GM20431 (cell line): ENCODE data around the gene DUSP23.

Source experiments
- in situ Hi-C: fragments of 300-500 bp; cut with MseI, MboI; formaldehyde crosslinking; loops from one replicate; pipeline ENCODE4 v1.15.0; 2020; ENCODE audit warnings: low sequenced_read_pairs; ENCODE audit not compliant: unreplicated experiment

DUSP23 gene

DNA sequence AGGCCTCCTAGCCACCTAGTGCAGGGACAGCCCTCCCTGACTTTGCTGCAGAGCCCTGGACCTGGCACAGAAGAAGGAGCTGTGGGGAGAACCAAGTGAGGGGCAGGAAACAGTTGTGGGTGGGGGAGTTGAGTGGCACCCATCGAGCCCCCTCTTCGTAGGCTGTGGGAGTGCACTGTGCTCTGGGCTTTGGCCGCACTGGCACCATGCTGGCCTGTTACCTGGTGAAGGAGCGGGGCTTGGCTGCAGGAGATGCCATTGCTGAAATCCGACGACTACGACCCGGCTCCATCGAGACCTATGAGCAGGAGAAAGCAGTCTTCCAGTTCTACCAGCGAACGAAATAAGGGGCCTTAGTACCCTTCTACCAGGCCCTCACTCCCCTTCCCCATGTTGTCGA lies 1.2 kb downstream of the DUSP23 start:
- in situ Hi-C loops: loop anchor here (25.0 kb wide), 1 partner anchor 230 kb away; no protein-coding TSS in a partner anchor

- in situ Hi-C loops: loop anchor here (25.0 kb wide), 1 partner anchor 229 kb away; no protein-coding TSS in a partner anchor
Measured at GRCh38 chr1:159783724-159784123, 3.0 kb downstream of the DUSP23 start.

DNA sequence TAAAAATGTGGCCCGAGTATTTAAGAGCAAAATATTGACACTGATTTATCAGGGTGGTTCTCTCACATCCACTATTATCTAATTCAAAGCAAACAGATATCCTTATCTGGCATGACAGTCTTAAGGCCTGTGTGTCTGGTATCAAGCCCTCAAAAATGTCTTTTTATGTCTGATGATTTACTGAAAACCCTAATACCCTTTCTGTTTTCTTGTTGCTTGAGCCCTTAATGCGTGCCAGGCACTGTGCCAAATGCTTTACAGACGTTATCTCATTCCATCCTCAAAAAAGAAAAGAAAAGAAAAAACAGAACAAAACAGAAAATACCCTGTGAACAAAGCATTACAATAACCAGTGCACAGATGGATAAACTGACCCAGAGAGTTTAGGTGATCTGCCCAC lies 5.7 kb downstream of the DUSP23 start:
- in situ Hi-C loops: loop anchor here (25.0 kb wide), 1 partner anchor 226 kb away; no protein-coding TSS in a partner anchor

DNA sequence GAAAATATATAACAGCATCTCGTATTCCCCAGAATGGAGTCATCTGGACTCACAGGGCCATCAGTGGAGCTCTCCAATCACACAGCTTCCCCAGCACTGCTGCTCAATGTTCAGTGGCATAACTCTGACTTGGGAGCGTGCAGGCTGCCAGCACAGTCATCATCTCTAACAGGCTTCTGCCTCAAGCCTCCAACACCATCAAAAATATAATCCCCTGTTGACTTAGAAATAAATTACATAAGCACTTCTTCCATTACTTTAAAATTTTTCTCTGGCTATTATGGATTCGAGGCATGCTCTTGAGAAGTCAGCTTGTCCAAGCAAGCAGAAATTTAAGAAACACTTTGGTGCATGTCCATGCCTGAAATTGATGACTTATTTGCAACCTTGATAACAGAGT lies 6.2 kb downstream of the DUSP23 start:
- in situ Hi-C loops: loop anchor here (25.0 kb wide), 1 partner anchor 225 kb away; no protein-coding TSS in a partner anchor

DNA sequence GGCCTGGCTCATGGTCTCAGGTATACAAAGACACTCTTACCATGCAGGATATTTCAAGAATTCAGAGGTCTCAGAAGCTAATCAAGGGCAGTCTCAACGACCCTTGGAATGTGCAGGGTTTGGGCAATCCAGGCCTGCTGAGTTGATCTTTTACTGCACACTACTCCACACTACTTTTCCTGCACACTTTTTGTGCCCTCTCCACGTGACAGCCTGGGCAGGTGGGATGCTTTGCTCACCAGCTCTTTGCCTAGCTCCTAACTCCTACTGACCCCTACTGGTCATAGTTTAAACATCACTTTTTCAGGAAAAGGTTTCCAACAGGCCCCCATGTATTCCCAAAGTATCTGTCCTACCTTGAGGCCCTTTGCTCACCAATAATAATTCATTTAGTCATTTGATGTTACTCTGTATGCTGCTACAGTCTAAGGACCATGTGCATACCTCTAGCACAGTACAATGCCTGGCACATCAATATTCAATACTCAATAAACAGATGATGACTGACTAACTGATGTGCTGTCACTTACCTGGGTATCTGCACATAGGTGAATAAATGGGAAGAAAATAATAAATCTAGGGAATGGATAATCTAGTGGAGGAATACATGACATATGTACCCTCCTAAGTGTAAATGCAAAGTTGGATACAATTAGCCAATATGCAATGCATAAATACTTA lies 9.6 kb downstream of the DUSP23 start:
- in situ Hi-C loops: loop anchor here (25.0 kb wide), 1 partner anchor 222 kb away; no protein-coding TSS in a partner anchor

DNA sequence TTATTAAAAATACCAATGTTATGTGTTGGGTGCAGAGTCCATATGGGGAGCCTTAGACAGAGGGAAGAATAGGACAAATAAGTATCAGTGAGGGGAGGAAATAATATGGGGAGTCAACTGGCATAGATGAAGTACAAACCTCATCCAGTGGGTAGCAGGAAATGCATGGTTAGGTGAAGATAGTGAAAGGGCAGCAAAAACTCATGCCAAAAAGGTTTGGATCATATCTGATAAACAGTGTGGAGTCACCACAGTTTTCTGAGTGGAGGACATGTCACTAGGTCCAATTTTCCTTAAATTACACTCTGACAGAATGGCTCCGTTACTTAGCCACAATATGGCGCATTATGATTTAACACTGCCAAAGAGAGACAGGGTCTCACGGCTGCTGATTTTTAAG lies 10.3 kb downstream of the DUSP23 start:
- in situ Hi-C loops: loop anchor here (25.0 kb wide), 1 partner anchor 221 kb away; no protein-coding TSS in a partner anchor

- in situ Hi-C loops: loop anchor here (25.0 kb wide), 1 partner anchor 221 kb away; no protein-coding TSS in a partner anchor
Measured at GRCh38 chr1:159791461-159791860, 10.7 kb downstream of the DUSP23 start.

DNA sequence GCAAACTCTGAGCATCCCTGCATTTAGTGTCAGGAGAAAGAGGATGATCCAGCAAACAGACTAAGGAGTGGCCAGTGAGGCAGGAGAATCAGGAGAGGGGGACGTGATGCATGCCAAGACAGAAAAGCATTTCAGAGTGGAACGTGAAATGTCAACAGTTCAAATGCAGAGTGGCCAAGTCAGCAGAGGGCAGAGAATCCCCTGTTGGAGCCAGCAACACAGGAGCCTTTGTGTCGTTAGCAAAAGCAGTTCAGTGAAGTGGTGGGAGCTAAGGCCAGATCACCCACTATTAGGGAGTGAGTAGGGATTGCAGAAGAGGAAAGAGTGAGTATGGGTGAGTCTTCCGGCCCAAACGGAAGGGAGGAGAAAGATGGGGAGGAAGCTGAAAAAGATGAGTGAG lies 14.8 kb downstream of the DUSP23 start:
- in situ Hi-C loops: loop anchor here (25.0 kb wide), 1 partner anchor 217 kb away; no protein-coding TSS in a partner anchor

- in situ Hi-C loops: loop anchor here (25.0 kb wide), 1 partner anchor 213 kb away; no protein-coding TSS in a partner anchor
Measured at GRCh38 chr1:159798893-159799292, 18.1 kb downstream of the DUSP23 start.

- in situ Hi-C loops: loop anchor here (25.0 kb wide), 1 partner anchor 213 kb away; no protein-coding TSS in a partner anchor
Measured at GRCh38 chr1:159799446-159799985, 18.8 kb downstream of the DUSP23 start.

DNA sequence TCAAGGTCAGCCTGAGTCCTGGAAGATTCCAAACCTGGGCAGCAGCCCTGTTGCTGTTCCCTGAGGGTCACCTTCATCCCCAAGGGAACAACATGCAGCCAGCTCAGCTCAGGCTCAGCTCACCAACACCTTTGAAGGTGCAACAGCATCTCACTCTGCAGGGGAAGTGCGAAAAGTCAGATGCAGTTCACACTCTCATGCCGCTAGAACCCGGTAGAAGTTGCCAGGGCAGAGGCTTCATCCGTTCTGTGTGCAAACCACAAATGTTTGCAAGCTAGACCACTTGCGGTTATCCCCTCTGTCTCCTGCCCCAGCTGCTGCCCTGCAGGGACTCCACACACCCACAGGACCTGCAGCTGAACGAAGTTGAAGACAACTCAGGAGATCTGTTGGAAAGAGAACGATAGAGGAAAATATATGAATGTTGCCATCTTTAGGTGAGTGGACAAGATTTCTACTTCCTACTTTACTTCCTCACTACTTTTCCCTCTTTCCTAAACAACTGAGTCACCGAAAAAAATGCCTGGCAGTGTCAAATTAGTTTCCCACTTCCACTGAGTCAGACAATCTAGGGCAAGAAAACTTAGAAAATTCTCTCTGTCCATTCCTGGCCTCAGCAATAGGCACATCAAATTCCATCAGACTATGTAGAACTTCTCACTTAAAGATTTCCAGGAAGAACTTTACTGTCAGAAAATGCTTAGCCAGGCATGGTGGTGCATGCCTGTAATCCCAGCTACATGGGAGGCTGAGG lies 19.6 kb downstream of the DUSP23 start:
- in situ Hi-C loops: no loop called here

DNA sequence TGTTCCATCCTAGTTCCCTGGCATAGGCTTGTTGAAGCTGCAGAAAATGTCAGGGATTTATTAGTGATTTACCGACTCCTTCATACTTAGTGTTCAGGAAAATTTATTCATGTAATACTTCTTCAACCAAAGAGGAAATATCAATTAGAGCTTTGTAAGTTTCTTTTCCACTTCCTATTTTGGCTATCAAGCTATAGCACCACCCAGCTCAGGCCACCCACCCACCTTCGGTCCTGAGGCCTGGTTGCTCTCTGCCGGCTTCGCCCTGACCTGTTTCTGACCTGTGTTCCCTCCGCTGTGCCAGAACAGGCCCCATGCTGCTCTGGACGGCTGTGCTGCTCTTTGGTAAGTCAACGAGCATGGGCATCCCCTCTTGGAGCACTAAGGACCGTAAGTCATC lies 21.3 kb downstream of the DUSP23 start, which contains the start of gene FCRL6:
FCRL6 (plus strand) TSS at position 250 of the 400 bp plus-strand sequence; CDS start at position 315, 65 bp downstream.
- in situ Hi-C loops: no loop called here

DNA sequence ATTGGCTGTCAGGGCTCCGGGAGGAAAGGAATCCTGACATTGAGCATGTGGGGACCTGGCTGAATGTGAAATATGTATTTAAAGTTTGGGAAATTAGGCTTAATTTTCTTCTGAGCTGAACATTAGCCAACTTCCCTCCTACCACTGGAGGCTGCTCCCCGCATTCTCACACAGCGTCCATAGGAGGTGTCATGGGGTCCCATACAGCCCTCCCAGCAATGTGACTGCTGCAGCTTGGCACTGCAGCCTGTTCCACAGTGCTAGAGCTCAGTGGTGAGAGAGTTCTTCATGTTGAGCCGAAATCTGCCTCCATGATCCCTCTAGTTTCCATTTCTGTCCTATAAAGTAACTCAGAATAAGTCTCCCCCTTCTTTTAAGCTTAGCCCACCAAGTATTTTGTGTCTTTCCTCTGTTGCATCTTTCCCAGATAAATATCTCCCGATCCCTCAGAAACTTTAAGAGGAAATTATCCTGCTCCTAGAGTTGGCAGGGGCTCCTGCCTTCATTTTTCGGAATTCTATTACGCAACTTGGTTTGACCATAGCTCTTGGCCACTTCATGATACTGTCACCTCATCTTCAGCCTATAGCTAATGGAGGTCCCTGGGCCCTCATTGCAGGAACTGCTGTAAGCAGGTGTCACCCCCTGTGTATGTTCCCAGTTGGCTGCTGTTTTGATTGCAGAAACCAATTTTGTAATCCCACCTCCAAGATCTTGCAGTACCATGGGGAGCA lies 23.4 kb downstream of the DUSP23 start:
- in situ Hi-C loops: no loop called here

GRCh38 chr1:159804924-159805323 lies 24.2 kb downstream of the DUSP23 start:
- in situ Hi-C loops: no loop called here

- in situ Hi-C loops: no loop called here
Measured at GRCh38 chr1:159815926-159816325, 35.2 kb downstream of the DUSP23 start.

DNA sequence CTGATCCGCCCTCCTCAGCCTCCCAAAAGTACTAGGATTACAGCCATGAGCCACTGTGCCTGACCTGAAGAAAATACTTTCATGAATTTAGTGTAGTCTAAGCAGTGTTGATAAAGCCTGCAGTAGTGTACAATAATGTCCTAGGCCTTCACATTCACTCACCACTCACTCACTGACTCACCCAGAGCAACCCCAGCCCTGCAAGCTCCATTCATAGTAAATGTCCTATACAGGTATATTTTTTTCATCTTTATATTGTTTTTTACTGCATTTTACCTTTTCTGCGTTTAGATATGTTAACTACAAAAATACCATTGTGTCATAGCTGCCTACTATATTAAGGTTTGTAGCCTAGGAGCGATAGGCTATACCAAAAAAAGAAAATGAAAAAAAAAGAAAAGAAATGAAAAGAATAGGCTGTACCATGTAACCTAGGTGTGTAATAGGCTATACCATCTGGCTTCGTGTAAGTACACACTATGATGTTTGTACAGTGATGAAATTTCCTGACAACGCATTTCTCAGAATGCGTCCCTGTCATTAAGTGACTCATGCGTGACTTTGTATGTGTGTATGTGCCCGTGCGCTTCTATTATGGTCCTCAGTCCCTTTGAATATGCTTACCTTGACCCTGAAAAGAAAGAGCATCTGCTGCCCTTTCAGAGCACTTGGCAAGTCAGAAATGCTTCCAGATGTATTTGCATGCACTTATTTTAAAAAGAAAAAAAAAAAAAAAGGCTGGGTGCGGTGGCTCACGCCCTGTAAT lies 36.7 kb downstream of the DUSP23 start:
- in situ Hi-C loops: no loop called here

DNA sequence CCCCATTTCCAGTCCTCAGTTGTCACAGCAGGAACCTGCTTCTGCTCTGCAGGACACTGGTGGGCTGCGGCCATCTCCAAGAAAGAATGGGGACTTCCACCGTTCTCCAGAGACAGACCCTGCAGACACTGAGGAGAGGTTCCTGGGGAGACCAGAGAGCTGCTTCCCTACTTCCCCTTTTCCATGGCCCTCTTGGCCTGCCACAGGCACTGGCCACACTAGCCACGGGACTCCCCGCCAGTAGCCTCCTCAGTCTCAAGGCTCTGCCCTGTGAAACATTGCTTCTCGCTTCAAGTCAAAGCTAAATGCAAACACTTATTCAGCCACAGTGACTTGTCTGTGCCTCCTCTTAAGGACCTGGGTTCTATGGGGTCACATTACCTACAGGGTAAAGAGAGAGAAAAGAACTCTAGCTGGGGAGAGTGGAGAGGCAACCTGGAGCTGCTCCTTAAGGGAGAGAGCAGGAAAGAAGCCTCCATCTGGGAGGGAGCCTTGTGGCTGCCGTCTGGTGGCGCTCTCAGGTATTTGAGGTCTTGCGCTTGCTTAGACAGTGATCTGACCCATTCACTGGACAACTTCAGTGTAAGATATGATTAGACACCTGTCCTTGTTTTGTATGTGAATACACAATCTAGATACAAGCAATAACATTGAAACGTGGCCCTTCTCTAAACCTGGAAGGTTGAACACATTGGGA lies 40.6 kb downstream of the DUSP23 start:
- in situ Hi-C loops: no loop called here

GRCh38 chr1:159823406-159823805 lies 42.6 kb downstream of the DUSP23 start:
- in situ Hi-C loops: no loop called here

GRCh38 chr1:159825564-159825963 lies 44.8 kb downstream of the DUSP23 start:
- in situ Hi-C loops: no loop called here
